ENCODE results near the gene ABR. TPM values are rescaled to one million over a fixed set of nuclear protein-coding genes. Genes with fewer than 3 reads are reported as not detected.

Gene ABR
- total and polyA plus RNA-seq, 12 donors: 5.3 to 152 (median 105) TPM

DNA sequence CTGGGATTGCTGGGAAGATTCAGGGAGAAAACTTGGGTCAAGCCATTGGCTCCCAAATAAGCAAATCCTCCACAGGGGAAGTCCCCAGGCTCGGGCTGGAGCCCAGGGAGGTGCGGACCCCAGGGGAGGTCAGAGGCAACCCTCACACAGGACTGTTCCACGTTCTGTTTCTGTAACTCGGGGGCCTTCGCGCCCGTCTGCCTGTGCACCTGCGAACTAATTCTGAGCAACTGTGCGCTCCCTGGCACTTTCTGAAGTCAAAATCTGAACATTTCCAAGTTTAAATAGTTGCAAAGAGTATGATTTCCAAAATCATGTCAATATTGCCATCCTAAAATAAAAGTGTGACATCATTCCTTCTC lies 166.1 kb downstream of the ABR start:
- Histone ChIP-seq H3K4me3 (no peak overlapping the region), H3K9me3 (replicated peaks in 1 of 3) (no peaks in the 10 kb centered on the region), H3K4me1 (replicated peaks in 1 of 2) (no peaks in the 10 kb centered on the region), H3K27ac (no peak overlapping the region), H3K36me3 (replicated peaks in 1 of 2) (peaks cover 0 to 41% of the 10 kb centered on the region in 2 donors), H3K27me3 (no peaks in the 10 kb centered on the region)
- WGBS, 4 donors: 87 to 96% (median 92%) methylated on average over 9 of the region's 9 CpGs
- intact Hi-C loops (cut with DNase I): no loop called here
- TF ChIP-seq, protein P1, sequence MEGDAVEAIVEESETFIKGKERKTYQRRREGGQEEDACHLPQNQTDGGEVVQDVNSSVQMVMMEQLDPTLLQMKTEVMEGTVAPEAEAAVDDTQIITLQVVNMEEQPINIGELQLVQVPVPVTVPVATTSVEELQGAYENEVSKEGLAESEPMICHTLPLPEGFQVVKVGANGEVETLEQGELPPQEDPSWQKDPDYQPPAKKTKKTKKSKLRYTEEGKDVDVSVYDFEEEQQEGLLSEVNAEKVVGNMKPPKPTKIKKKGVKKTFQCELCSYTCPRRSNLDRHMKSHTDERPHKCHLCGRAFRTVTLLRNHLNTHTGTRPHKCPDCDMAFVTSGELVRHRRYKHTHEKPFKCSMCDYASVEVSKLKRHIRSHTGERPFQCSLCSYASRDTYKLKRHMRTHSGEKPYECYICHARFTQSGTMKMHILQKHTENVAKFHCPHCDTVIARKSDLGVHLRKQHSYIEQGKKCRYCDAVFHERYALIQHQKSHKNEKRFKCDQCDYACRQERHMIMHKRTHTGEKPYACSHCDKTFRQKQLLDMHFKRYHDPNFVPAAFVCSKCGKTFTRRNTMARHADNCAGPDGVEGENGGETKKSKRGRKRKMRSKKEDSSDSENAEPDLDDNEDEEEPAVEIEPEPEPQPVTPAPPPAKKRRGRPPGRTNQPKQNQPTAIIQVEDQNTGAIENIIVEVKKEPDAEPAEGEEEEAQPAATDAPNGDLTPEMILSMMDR (IDR thresholded peaks at IDR 0.05): no peak
- no peak for TF ChIP-seq POLR2A (IDR thresholded peaks at IDR 0.05)
- no peak for DNase-seq

DNA sequence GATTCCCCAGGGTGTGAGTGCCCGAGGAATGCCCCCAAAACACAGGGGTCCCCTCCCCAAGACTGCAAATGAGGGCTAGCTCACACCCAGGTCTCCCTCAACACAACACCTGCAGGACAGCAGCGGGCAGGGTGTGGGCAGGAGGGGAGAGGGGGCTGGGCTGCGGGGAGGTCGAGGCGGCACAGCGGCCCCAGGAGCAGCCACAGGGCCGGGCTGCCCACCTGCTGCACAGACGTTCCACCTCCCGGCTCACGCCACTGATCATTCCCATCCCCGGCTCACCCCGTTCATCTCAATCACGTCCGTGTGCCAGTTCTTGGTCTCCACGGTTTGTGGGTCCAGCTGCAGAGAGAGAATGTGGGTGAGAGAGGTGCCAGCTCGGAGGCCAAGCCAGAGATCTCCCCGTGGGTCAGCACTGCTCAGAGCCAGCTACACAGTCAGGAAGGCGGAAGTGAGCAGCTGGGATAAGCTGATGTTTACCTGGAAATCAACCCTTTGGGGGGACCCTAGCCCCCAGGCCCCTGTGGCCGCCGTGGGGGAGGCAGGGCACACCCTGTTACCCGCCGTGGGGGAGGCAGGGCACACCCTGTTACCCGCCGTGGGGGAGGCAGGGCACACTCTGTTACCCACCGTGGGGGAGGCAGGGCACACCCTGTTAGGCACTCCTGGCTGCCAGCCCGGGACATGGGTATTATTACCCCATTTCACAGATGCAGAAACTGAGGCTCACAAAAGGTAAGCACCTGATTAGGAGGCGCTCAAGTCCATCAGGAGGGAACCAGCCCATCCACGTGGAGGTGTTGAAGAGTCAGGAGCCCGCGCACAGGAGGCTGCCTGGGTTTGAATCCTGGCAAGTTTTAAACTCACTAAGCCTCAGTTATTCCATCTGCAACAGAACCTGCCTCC lies 166.7 kb downstream of the ABR start:
- Histone ChIP-seq H3K4me1 (replicated peaks in 1 of 2) (no peaks in the 10 kb centered on the region), H3K36me3 (replicated peaks in 1 of 2) (peaks cover 0 to 47% of the 10 kb centered on the region in 2 donors), H3K27ac (no peak overlapping the region), H3K4me3 (no peak overlapping the region), H3K27me3 (no peaks in the 10 kb centered on the region), H3K9me3 (replicated peaks in 1 of 3) (no peaks in the 10 kb centered on the region)
- intact Hi-C loops (cut with DNase I): no loop called here
- no peak for DNase-seq
- TF ChIP-seq POLR2A (IDR thresholded peaks at IDR 0.05): no peak
- TF ChIP-seq, protein P1 (IDR thresholded peaks at IDR 0.05): no peak
- 80 to 89% (median 88%) methylated on average over 16 to 30 of the region's 30 CpGs for WGBS, 4 donors

DNA sequence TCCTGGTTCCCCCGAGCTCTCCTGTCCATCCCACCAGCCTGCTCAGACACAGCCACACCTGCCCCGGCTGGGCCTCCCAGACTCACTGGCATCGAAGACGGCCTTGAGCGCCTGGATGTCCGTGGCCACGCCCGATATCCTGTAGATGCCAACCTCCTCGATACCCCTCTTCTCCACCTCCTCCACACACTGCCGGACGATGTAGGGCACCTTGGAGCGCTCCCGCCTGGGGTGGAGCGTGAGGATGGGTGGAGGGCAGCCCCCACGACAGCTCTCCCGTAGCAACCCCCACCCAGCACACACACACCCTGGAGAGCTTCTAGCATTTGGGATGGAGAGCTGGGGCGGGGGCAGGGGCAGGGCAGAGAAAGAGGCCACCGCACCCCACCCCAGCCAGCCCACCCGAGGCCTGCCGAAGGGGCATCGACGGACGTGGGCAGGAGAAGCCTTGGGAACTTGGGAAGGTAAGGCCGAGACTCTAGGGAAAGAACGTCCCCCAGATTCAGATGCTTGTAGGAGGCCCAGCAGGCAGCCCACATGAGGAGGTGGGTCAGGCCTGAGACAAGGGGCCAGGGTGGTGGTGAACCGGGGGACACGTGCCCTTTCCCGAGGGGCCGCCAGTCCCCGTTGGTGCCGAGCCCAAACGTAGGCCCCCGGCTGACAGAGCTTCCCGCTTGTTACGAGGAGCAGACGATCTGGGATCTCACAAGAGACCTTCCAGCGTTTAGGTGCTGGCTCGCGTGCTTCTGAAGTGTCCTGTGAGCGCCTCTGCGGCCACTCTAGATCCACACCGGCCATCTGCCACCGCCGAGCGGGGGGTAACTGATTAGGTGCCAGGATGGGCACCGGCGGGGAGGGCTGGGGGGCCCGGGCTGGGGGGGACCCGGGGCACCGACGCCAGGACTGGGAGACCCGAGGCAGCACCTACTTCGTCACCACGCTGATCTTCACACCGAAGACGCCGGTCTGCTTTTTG lies 167.7 kb downstream of the ABR start:
- Histone ChIP-seq H3K27ac (no peak overlapping the region), H3K27me3 (no peaks in the 10 kb centered on the region), H3K9me3 (replicated peaks in 1 of 3) (no peaks in the 10 kb centered on the region), H3K36me3 (replicated peaks in 1 of 2) (peaks cover 0 to 58% of the 10 kb centered on the region in 2 donors), H3K4me1 (replicated peaks in 1 of 2) (no peaks in the 10 kb centered on the region), H3K4me3 (no peak overlapping the region)
- no peak for DNase-seq
- TF ChIP-seq, protein P1 (IDR thresholded peaks at IDR 0.05): no peak
- no peak for TF ChIP-seq POLR2A (IDR thresholded peaks at IDR 0.05)
- intact Hi-C loops (cut with DNase I): no loop called here
- WGBS, 4 donors: 83 to 92% (median 88%) methylated on average over 27 to 57 of the region's 57 CpGs

DNA sequence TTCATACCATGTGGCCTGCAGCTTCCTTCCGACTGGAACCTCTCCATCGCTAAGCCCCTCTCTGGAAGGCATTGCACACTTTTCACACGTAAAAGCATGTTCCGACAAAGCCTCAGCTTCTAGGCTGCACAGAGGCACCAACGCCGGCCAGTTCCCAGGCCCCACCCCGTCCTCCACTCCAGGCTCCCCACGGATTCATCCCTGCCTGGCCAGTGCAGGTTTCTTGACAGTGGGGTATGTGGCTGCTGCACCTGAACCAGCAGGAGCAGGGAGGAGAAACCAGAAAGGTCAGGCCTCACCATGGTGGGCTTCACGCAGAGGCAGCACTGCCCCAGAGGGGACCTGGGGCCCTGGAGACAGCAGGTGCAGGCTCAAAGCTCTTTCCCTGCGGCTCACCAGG lies 168.6 kb downstream of the ABR start:
- Histone ChIP-seq H3K27me3 (no peaks in the 10 kb centered on the region), H3K4me3 (no peak overlapping the region), H3K4me1 (replicated peaks in 1 of 2) (peaks cover 4% of the 10 kb centered on the region in 2 donors), H3K36me3 (replicated peaks in 1 of 2) (peaks cover 0 to 59% of the 10 kb centered on the region in 2 donors), H3K9me3 (replicated peaks in 1 of 3) (no peaks in the 10 kb centered on the region), H3K27ac (peak overlapping the region in 1 of 5 donors; percentile 10)
- WGBS, 4 donors: 82 to 91% (median 89%) methylated on average over 7 to 10 of the region's 10 CpGs
- TF ChIP-seq POLR2A (IDR thresholded peaks at IDR 0.05): no peak
- TF ChIP-seq, protein P1 (IDR thresholded peaks at IDR 0.05): no peak
- no peak for DNase-seq
- intact Hi-C loops (cut with DNase I): no loop called here

Measured in adrenal gland (tissue), 12 donors.